DND-41 (cell line): Measurements from ENCODE around the gene TAL1.
"Not testable (repeated sequence)": the region's sequence is repeated elsewhere in the genome, so short reads cannot be mapped to it uniquely, and the experiment has no call there.

ENCODE experiments used
- CTCF ChIP-seq: IDR thresholded peaks from 2 replicates; pipeline ENCODE4 v1.5.1; 2012; ENCODE audit warnings: borderline replicate concordance, low read length, moderate library complexity, mild to moderate bottlenecking; ENCODE audit not compliant: poor library complexity, severe bottlenecking; ENCODE audit errors: extremely low read depth
- EZH2 ChIP-seq: IDR thresholded peaks from 3 replicates; pipeline ENCODE4 v1.6.1; 2012; ENCODE audit warnings: borderline replicate concordance, low read depth, mild to moderate bottlenecking, moderate library complexity, low read length, inconsistent platforms; ENCODE audit not compliant: severe bottlenecking

GRCh38 chr1:47193496-47193895 lies 38.5 kb downstream of the TAL1 start:
- not testable (repeated sequence) for TF ChIP-seq CTCF, EZH2
